ENCODE data around the gene POU2F3.

Gene POU2F3

GRCh38 chr11:120350637-120351036 is 110.7 kb downstream of the POU2F3 start:
- no peak for DNase-seq

GRCh38 chr11:120352405-120352804 is 112.5 kb downstream of the POU2F3 start:
- no peak for DNase-seq

GRCh38 chr11:120354068-120354467 is 114.1 kb downstream of the POU2F3 start:
- DNase-seq, result no peak

DNA sequence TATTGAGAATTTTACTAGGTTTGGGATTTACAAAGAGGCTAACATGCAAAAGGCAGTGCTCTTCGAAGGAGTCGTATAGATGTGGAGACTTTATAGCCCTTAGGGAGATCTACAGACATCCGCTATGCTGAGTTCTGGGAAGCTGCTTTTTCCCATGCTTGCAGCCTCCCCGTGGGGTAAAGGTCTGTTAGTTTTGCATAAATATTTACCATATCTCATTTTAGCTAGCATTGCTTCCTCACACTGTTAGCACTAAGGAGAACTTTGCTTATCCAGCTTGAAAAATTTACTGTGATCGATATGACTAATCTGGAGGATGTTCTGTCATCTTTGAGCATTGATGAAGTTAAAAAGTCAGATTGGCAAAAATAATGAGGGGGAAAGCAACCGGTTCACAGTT is 114.8 kb downstream of the POU2F3 start:
- DNase-seq, result no peak

- DNase-seq, result no peak
Measured at GRCh38 chr11:120357620-120358019, 117.7 kb downstream of the POU2F3 start.

DNA sequence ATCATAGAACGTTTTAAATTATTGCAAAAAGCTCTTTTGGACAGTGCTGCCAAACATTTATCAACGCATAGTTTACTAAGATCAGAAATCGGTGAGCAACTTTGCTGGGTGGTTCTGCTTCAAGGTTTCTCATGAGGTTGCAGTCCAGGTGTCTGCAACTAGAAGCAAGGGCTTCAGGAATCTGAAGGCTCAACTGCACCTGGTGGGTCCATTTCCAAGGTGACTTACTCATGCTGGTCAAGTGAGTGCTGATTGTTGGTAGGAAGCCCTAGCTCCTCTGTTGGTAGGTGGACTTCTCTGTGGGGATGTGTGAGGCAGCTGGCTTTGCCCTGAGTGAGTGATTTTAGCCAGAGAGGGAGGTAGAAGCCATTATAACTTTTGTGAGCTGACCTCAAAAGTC is 118.8 kb downstream of the POU2F3 start:
- DNase-seq, result no peak

- DNase-seq, result no peak
Measured at GRCh38 chr11:120363436-120363835, 123.5 kb downstream of the POU2F3 start.

DNA sequence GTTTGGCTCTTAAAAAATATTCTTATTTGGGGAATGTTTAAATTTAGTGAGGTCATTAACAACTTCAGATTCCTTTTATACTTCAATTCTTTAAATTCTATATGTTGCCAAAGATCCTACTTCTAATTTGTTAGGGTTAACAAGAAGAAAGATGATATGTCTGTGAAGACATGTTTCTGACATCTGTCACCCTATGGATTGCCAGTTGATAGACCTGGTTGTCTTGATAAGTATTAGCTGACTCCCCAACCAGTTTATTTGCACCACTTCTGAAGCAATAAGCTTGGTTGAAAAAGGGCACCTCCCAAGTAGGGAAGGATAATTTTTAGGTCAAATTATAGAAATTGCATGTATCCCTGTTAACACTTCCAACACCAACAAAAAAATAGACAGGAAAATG is 125.6 kb downstream of the POU2F3 start:
- no peak for DNase-seq

Measured in bone marrow (tissue), 2 donors.